Kasumi-1 (cell line): Measurements from ENCODE around the gene DMC1.
"Not testable (repeated sequence)": the region's sequence is repeated elsewhere in the genome, so short reads cannot be mapped to it uniquely, and the experiment has no call there.

Source experiments
- DNase-seq, 2 experiments: peaks; one replicate each; lab custom pipeline; 2025; lab: John Stamatoyannopoulos, UW

The DMC1 gene

DNA sequence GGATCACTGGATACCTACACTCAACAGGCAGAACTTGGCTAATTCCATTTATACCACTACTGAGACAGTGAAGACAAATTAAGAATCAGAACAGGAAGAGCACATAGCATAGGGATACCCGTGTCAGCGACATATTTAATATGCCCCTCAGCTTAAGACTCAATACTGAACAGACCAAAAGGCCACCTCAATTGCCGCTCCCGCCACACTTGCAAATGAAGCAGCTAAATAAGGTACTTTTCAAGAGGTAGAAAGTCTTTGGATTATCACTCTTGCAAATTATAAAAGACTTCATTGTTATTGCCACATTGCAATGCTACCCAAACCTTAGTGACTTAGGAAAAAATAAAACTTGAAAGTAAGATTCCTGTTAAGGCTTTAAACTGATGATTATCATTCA is 67.0 kb downstream of the DMC1 start:
- DNase-seq: no peak

DNA sequence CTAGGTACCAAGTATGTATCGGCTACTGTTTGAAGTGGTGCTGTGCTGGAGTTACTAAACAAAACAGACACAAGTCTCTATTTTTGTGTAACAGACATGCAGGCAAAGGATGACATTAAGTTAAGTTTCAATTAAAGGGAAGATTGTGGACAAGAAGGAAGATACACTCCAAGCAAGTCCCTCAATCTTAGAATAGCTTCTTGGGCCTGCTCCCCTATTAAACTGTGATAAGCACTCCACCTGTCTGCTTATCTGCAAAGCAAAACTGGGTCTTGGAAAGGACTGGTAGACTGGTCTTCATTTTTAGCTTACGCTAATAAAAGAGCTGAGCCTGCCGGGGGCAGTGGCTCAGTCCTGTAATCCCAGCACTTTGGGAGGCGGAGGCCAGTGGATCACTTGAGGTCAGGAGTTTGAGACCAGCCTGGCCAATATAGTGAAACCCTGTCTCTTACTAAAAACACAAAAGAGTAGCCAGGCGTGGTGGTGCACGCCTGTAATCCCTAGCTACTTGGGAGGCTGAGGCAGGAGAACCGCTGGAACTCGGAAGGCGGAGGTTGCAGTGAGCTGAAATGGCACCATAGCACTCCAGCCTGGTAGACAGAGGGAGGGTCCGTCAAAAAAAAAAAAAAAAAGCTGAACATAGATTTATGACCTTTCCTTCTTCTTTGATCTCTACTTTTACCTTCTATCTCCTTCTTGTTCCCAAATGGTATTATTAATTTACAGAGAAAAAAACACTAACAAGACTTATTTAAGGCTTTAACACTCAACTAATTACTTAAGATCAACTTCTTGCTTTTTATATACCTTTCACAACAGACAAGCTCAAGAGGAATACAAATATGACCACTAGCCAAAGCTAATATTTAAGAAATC is 67.9 kb downstream of the DMC1 start:
- DNase-seq: no peak

DNA sequence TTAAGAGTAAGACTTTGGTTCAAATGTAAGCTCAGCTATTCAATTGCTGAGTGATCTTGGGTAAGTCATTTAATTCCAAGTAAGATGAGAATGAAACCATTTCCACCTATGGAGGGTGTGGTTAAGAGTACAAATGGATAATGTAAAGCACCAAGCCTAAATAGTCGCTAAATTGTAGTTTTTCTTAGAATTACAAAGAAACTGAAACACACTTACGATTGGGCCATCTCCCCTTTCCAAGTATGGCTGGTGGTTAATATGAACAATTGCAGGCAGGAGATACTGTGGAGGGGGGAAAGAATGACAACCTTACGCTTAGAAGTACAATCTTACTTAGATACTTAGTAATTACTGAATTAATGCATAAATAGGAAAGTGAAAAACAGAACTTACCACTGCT is 72.1 kb downstream of the DMC1 start:
- no peak for DNase-seq

DNA sequence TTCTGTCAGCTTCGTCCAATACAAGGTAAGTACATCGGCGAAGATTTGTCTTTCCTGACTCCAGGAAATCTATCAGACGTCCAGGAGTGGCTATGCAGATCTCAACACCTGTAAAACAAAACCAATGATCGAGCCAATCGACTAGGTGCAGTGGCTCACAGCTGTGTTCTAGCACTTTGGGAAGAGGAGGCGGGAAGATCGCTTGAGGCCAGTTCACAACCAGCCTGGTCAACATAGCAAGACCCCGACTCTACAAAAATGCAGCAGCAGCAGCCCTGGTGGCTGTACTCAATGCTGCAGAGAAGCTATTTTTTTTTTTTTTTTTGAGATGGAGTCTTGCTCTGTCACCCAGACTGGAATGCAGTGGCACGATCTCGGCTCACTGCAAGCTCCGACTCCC is 75.0 kb downstream of the DMC1 start:
- no peak for DNase-seq

DNA sequence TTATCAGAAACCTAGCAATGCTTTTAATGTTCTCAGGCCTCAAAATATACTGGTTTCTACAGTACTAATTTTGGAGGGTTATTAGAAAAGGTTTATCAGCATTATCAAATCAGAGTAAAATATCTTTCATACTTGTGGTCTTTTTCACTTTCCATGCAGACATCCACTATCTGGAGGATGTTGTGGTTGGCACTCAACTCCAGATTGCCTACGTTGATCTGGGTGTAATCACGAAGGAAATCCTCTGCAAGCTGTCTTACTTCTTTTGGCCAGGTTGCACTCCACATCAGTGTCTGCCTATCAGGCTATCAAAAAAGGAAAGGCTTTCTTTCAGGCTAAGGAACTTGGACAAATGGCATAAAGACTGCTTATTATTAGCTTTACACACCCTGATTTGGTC is 75.5 kb downstream of the DMC1 start:
- DNase-seq: no peak

DNA sequence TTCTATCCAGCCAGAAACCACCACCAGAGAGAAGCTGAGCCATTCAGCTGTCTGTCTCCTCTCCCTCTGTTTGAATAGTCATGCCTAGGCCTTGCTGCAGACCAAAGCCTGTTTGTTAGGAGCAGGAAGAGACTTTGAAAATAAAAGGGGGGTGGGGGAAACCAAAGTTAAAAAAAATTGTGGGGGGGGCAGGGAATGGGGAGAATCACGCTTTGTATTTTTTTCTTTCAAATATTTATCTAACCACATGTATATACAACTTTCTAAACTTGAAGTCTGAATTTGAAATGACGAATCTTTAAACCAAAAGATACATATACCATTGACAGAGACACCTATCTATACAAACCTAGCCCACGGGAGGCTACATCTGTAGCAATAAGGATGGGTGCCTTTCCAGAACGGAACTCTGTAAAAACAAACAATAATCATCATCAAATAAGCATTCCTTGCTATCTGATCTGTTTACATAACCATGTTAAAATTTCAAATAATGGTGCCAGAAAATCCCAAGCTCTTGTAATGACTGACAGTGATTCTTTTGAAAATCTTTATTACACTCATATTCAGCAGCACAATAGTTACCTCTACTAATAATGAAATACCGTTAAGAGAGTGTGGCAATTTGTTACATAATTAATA is 78.2 kb downstream of the DMC1 start:
- no peak for DNase-seq

DNA sequence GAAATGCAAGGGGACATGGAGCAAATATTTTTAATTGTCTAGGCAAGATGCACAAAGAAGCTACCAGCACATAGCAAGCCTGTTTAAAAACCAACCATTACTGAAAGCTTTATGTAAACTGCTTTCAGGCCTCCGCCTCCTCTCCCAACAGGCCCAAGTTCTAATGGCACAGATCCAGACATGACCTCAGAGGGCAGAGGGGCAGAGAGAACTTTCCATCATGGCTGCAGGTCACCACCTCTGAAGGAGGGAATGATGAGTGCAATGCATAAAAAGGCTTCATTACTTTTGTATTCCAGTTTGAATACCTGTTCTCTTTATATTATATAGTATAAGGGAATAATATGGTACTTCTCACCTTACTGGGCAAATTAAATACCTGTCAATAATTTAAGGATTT is 79.1 kb downstream of the DMC1 start:
- DNase-seq: no peak

DNA sequence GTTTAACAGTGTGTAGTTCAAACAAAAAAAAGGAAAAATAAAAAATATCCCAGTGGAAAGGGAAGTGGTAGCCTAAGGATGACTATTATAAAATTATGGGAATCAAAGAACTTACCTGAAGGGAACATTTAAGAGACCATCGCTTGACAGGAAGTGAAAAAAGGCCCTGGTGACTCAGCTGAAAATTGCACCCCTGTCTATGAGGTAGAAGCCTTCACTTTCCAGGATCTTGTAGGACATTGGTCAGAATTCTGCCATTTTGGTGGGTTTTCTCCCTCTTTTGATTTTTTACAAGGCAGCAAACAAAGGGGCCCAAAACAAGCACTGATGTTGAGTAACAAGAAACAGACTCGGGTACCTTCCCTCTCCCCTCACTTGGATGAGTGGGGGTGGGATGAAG is 79.5 kb downstream of the DMC1 start:
- no peak for DNase-seq

DNA sequence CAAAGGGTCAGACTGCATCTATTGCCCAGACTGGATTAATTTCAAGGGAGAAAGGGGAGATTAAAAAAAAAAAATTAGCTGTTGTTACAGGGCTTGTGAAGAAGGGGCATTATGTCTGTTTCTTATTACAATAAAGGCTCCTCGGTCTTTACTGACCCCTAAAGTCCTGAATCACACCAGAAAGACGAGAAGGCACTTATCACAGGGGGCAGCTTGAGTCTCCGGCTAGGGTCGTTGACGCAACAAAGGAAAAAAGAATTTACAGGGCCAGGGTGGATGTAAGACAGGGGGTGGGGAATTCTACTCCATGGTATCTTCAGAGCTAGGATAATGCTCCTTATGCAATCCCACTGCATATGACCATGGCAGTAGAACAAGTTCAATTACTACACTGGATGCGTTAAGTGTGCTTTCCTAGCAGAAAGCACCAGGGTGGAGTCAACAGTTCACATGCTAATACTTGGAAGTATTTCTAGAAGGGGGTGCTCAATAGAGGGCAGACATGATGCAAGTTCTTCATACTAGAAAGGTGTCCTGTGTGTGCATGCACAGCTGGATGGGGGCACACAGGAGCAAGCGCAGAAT is 80.3 kb downstream of the DMC1 start:
- DNase-seq: no peak

DNA sequence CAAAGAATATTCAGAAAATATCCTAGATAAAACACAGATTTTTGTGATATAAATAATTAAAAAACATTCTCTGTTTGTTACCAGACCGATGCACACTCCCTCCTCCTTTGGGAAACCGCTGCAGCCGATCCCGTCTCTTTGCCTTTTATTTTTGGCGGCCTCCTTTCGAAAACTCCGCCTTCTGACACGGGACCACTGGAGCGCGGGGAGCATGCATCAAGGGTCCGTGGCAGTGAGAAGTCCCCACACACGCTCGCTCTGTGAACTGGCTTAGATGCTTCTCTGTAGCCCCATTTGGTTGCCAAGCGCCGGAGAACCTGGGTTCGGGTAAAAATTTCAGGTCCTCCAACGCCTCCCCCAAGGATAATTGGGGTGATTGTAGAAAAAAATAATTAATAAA is 80.8 kb downstream of the DMC1 start:
- DNase-seq: no peak

DNA sequence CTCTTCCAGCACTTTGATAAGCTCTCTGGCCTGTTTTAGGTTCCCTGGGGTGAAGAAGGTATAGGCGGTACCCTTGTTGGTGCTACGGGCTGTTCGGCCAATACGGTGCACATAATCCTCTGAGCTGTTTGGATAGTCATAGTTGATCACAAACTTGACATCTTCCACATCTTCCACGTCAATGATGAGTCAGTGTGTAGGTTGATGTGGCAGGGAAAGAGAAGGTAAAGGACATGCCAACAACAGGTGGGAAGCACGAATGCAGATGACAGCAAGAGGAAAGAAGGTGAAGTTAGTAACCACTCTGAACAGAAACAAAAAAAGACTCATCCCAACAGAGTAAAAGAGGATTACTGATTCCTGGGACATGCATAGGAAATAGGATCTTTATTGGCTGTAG is 82.0 kb downstream of the DMC1 start:
- DNase-seq: no peak

DNA sequence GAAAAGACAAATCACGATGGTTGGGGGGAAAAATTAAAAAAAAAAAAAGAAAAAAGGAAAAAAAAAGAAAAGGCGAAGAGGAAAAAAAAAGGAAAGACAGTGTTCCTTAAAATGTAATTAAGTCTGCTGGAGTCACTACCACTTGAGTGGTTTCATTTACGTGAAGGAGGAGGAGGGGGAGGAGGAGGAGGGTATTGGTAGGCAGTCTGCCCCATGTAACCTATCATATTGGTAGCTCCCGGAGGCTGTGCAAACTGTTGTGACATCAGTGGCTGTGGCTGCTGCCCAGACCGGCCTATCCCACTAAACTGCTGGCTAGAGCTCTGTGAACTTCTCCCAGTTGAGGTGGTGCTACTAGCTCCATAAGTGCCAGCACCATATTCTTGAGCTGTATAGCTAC is 84.2 kb downstream of the DMC1 start:
- DNase-seq: no peak

DNA sequence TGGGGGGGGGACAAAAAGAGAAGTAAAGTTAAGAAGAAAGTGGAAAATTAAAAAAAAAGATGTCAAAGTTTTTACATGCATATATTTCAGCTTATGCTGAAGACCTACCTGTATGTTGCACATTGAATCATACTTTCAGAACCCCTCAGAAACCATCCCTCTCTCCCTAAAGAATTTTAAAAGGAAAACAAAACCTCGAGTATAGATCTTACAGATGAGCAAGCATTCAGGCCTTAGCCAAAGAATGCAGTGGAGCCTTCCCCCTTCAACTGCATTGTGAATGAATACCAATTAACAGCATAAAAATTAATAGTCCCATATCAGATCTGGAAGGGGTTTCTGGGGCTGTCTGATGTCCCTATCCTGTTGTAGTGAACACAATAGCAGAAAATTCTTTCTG is 85.7 kb downstream of the DMC1 start:
- DNase-seq: no peak

DNA sequence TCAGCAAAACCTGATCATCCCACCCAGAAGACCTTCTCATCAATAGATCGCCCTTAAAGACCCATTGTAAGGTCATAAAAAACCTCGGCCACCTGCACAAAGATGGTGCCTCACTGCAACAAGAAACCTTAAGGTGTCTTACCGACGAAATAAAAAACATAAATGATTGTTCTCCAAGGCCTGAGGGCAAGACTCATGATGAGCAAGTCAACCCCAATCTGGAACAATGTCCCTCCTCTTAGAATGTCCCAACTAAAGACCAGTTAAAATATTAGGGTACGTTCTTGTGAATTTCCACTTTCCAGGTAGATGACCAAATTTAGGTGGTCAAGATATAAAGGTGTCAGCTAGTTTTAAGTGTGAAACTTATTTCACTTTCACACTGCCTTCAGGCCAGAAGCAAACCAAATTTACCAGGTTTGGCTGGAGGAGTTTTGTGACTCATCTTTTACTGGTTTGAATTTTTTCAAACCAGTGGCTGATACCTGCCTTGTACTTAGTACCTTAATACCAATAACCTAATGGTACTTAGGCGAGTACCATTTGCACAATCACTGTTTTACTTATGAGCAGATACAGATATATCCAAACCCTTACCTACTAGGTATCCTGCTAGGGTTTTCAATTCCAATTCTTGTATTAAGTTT is 87.2 kb downstream of the DMC1 start:
- DNase-seq: no peak

DNA sequence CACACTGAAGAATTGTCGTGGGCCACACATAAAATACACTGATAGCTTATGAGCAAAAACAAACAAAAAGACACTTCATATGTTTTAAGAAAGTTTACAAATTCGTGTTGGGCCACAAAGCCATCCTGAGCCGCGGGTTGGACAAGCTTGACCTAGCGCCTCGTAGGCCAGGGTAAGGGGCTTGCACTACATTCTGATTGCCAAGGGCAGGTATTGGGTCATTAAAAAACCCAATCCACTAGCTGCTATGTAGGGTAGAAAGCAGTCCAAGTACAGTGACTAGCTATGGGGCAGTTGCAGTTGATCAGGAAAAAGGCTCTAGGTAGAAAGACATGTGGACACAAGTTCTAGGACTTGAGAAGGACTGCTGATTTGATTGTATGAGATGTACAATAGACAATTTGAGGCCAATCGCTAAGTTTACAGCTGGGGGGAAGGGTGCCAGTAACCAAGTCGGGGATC is 88.1 kb downstream of the DMC1 start:
- no peak for DNase-seq

DNA sequence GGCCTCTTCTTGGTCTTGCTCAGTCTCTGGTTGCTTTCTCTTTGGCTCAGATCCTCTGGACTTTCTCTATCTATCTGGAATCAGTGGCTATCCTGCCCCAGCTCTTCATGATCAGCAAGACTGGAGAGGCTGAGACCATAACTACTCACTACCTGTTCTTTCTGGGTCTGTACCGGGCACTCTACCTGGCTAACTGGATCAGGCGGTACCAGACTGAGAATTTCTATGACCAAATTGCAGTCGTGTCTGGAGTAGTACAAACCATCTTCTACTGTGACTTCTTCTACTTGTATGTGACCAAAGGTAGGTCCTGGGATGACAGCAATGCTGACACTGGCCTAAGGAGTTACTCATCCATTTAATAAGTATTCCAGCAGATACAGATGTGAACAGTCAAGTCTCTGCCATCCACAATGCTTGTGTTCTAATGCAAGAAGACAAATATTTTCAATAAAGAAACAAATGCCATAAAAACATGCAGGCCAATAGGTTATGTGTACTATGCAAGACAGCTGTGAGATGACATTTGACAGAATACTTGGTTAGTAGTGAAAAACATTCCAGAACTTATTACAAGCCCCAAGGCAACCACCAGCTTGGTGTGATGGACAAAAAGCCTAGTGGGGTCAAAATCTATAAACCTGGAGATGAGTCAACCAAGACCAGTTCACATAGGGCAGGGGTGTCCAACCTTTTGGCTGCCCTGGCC is 88.7 kb downstream of the DMC1 start:
- DNase-seq: no peak

DNA sequence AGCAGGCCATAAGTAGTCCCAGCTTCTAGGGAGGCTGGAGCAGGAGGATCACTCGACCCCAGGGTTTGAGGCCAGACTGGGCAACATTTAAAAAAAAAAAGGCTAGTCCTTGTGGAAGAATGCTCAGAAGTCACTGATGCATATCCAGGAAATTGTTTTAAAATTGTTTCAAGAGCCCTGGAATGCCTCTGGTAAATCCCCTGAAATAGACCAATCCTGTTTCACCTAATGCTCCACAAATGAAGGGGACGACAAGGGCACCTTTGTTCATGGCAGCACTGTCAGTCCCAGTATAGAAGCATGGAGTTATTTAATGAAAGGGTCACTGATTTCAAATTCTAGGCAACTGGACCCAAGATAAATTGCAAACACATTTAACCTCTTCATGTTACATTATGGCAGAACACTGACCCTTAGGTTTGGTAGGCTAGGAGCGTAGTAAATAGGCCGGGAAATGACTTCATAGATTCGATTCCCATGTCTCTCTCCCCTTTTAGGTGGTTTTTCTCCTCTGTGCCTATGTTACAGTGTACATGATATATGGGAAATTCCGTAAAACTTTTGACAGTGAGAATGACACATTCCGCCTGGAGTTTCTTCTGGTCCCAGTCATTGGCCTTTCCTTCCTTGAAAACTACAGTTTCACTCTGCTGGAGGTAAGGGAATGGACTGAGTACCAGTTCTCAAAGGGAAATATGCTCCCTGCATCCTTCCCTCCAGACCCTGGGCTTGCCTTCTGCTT is 90.7 kb downstream of the DMC1 start:
- DNase-seq: no peak

DNA sequence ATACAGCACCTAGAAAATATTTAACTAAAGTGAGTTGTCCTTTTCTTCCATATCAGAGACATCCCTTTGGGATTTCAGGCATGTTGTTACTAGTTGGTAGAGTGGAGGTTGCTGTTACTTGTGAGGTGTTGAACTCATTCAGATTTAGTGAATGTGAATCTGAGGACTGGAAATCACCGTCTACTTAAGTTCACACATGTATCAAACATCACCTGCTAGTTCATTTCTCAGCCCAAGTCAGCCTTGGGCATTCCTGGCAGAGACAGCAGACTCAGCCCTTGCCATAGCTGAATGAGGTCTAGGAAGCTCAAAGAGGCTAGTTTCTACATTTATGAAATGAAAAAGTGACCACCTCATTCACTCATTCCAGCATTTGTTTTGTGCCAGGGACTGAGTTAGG is 92.4 kb downstream of the DMC1 start:
- DNase-seq: no peak

DNA sequence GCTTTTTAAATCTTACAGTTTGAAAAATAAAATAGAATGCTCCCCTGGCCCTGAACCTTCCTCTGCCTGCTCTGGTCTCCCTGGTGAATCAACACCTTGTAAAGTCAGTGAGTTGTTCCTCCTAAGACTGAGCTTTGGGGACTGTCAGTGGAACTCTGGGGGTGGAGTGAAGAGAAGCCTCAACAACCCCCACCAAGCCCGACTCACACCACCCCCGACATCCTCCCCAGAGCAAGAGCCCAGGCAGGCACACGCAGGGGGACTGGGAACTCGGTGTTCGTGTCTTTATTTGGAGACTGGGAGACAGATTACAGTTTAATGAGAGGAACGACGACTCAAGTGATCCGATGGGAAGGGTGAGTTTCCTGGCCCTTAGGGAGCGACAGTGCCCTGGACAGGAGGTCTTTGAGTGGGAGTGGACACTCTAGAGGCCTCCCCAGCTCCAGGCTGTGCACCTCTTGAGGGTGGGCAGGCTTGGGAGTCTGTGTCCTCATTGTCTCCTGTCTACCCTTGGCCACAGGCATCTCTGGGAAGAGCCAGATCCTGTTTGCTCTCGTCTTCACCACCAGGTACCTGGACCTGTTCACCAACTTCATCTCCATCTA is 95.9 kb downstream of the DMC1 start:
- no peak for DNase-seq

DNA sequence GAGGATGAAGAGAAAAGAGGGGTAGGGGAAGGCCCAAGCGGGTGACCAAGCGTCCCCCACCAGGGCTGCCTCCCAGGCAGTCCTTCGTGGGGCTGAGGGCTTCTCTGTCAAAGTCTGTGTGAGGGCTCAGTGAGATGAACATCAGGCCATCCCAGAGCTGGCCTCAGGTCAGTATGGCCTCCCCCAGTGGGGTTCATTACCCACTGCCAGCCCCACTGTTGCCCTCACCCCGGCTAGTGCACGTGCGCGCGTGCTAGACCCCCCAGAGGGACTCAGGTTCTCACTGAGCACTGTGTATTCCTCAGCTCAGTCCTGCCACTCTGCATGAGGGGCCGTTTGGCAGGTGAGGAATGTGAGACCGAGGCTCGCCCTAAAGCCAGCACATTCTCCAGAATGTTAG is 98.7 kb downstream of the DMC1 start:
- no peak for DNase-seq

DNA sequence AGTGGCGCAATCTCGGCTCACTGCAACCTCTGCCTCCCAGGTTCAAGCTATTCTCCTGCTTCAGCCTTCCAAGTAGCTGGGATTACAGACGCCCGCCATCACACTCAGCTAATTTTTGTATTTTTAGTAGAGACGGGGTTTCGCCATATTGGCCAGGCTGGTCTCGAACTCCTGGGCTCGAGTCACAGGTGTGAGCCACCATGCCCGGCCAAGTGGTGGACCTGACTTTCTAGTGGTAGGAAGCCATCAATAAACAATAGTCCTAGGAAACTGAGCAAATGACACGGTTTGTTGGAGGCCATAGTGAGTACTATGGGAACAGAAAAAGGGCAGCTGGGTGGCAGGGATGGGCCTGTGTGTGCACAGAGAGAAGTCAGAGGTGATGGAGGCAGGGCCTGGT is 99.8 kb downstream of the DMC1 start:
- DNase-seq: not testable (repeated sequence)
